GM23338 (cell line): ENCODE data around the gene TNMD. TPM values are rescaled to one million over a fixed set of nuclear protein-coding genes. Genes with fewer than 3 reads are reported as not detected.

Experiments
- ATAC-seq: fragments of 200-7000 bp; cut with Tn5 transposase; 3 replicates; pipeline ENCODE4 v1.9.1; 2020
- DNase-seq: peaks from one replicate; pipeline ENCODE4 v3.0.0-alpha.2; 2015; ENCODE audit warnings: low spot score
- H2AFZ ChIP-seq: fragments of 200-600 bp; sonication (generic); 2 replicates; pipeline ENCODE4 v1.8.0; 2016; ENCODE audit warnings: antibody characterized with exemption, mild to moderate bottlenecking, moderate library complexity
- H3F3A ChIP-seq: fragments of 200-600 bp; sonication (generic); replicated peaks from 2 replicates; pipeline ENCODE4 v1.8.0; 2017; ENCODE audit warnings: antibody characterized with exemption, mixed run types, low read depth
- H3K27ac ChIP-seq: fragments of 200-600 bp; sonication (generic); 2 replicates; pipeline ENCODE4 v1.6.1; 2016; ENCODE audit warnings: low read depth
- H3K27me3 ChIP-seq: fragments of 200-600 bp; sonication (generic); 2 replicates; pipeline ENCODE4 v1.8.0; 2016; ENCODE audit warnings: mild to moderate bottlenecking, mixed run types, moderate library complexity; ENCODE audit not compliant: insufficient read depth
- H3K36me3 ChIP-seq: fragments of 200-600 bp; sonication (generic); 2 replicates; pipeline ENCODE4 v1.8.0; 2016; ENCODE audit warnings: mild to moderate bottlenecking; ENCODE audit not compliant: insufficient read depth
- H3K4me1 ChIP-seq: fragments of 200-600 bp; sonication (generic); 2 replicates; pipeline ENCODE4 v1.8.0; 2016; ENCODE audit warnings: mild to moderate bottlenecking, moderate library complexity; ENCODE audit not compliant: insufficient read depth
- H3K4me2 ChIP-seq: fragments of 200-600 bp; sonication (generic); 2 replicates; pipeline ENCODE4 v1.7.1; 2017; ENCODE audit warnings: mixed run types
- H3K4me3 ChIP-seq: fragments of 200-600 bp; sonication (generic); 2 replicates; pipeline ENCODE4 v1.6.1; 2016; ENCODE audit warnings: mixed run types
- H3K79me2 ChIP-seq: fragments of 200-600 bp; sonication (generic); replicated peaks from 2 replicates; pipeline ENCODE4 v1.8.0; 2017; ENCODE audit warnings: mild to moderate bottlenecking; ENCODE audit not compliant: insufficient read depth
- H3K9me2 ChIP-seq: fragments of 200-600 bp; sonication (generic); 2 replicates; pipeline ENCODE4 v1.8.0; 2017; ENCODE audit not compliant: insufficient read depth
- H4K20me1 ChIP-seq: fragments of 200-600 bp; sonication (generic); replicated peaks from 2 replicates; pipeline ENCODE4 v1.8.0; 2017; ENCODE audit warnings: mild to moderate bottlenecking; ENCODE audit not compliant: insufficient read depth
- H3K27ac Mint-ChIP-seq: 2 replicates; pipeline ENCODE4 v1.8.0; 2020; ENCODE audit warnings: inconsistent platforms, mild to moderate bottlenecking, moderate library complexity, mixed read lengths
- H3K27me3 Mint-ChIP-seq: 3 replicates; pipeline ENCODE4 v1.8.0; 2022; ENCODE audit warnings: low read depth, mild to moderate bottlenecking, moderate library complexity, mixed read lengths, inconsistent platforms; ENCODE audit not compliant: insufficient read depth, poor library complexity
- H3K36me3 Mint-ChIP-seq: 3 replicates; pipeline ENCODE4 v1.8.0; 2021; ENCODE audit warnings: low read depth, mild to moderate bottlenecking, inconsistent platforms, moderate library complexity, mixed read lengths
- H3K4me1 Mint-ChIP-seq: 3 replicates; pipeline ENCODE4 v1.8.0; 2020; ENCODE audit warnings: mild to moderate bottlenecking, inconsistent platforms, mixed read lengths
- H3K4me3 Mint-ChIP-seq: 3 replicates; pipeline ENCODE4 v1.8.0; 2021; ENCODE audit warnings: moderate library complexity, mild to moderate bottlenecking, inconsistent platforms, mixed read lengths
- H3K9me3 Mint-ChIP-seq: 3 replicates; pipeline ENCODE4 v1.8.0; 2020; ENCODE audit warnings: moderate library complexity, mild to moderate bottlenecking, inconsistent platforms, mixed read lengths
- EZH2 ChIP-seq: fragments of 200-600 bp; sonication (generic); IDR thresholded peaks from one replicate; pipeline ENCODE4 v1.8.0; 2017; ENCODE audit warnings: antibody characterized with exemption, mild to moderate bottlenecking, low read depth; ENCODE audit not compliant: unreplicated experiment
- EZH2phosphoT487 ChIP-seq: fragments of 200-600 bp; sonication (generic); IDR thresholded peaks from one replicate; pipeline ENCODE4 v1.8.1; 2018; ENCODE audit warnings: antibody characterized with exemption; ENCODE audit not compliant: unreplicated experiment
- JUNB ChIP-seq: IDR thresholded peaks from one replicate; pipeline ENCODE4 v1.6.1; 2016; ENCODE audit warnings: antibody characterized with exemption; ENCODE audit not compliant: unreplicated experiment
- NANOG ChIP-seq: IDR thresholded peaks from 2 replicates; pipeline ENCODE4 v1.6.1; 2016; ENCODE audit warnings: antibody characterized with exemption, borderline replicate concordance
- STAT1 ChIP-seq: IDR thresholded peaks from one replicate; pipeline ENCODE4 v1.6.1; 2016; ENCODE audit warnings: antibody characterized with exemption; ENCODE audit not compliant: unreplicated experiment
- ZNF114 ChIP-seq: fragments of 250-450 bp; sonication (Bioruptor Pico); IDR thresholded peaks from 2 replicates; pipeline ENCODE4 v1.5.0; 2020; ENCODE audit warnings: mild to moderate bottlenecking, moderate library complexity
- polyA plus RNA-seq: library from polyadenylated mRNA; unstranded; fragments of >200 nt; fragmentation: Nextera tagmentation; extraction: Ambion mirVana; gene quantifications from 2 replicates; pipeline ENCODE4 v1.2.1, GENCODE V29; 2016
- total RNA-seq: library from RNA; depleted of rRNA; stranded (reverse); fragments of >200 nt; shearing (Covaris generic); gene quantifications from 2 replicates; pipeline ENCODE4 v1.2.3, GENCODE V29; 2014
- TF ChIP-seq, protein P1 (sequence below): IDR thresholded peaks from one replicate; pipeline ENCODE4 v1.6.1; 2018; ENCODE audit warnings: antibody characterized with exemption; ENCODE audit not compliant: unreplicated experiment
- TF ChIP-seq, protein P2 (sequence below): fragments of 250-450 bp; sonication (Bioruptor Pico); IDR thresholded peaks from 2 replicates; pipeline ENCODE4 v1.5.0; 2020; ENCODE audit warnings: mild to moderate bottlenecking, moderate library complexity
- TF ChIP-seq, protein P3 (sequence below): IDR thresholded peaks from 2 replicates; pipeline ENCODE4 v1.6.1; 2016; ENCODE audit warnings: antibody characterized with exemption
- TF ChIP-seq, protein P4 (sequence below), 2 experiments: fragments of 200-600 bp in 1 of 2; sonication (generic) in 1 of 2; conservative IDR thresholded peaks; 2 replicates each; pipeline versions ENCODE4 v1.5.1 to v1.6.1; 2016 to 2017; ENCODE audit warnings: antibody characterized with exemption in 2 of 2, low read depth in 2 of 2, mild to moderate bottlenecking in 2 of 2, moderate library complexity in 1 of 2

Gene TNMD
- total and polyA plus RNA-seq, 2 experiments from 2014 or later = 4.4 to 4.8 TPM

DNA sequence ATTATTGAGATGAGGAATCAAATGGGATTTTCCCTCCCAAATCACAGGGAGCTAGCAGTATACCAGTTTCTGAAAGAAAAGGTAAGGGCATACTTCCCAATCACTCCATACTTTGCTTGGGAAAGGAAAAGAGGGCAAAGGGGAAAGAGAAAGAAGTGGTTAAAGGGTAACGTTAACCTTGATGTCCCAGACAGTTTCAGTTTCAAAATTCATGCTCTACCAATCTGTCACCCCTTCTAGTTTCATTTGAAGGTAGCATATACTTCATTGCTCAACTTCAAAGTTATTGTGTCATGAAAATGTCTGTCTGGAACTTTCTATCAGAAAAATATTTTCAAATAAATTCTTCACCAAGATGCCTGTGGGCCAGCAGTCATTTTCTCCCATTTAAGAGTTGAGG lies 16.0 kb downstream of the TNMD start:
- no peak overlapping the region for H3K4me3 ChIP-seq
- no peak for ATAC-seq
- Mint-ChIP-seq H3K4me3 (no peak overlapping the region), H3K4me1 (peaks cover 25% of the 10 kb centered on the region), H3K27me3 (no peaks in the 10 kb centered on the region), H3K9me3 (no peaks in the 10 kb centered on the region), H3K27ac (no peak overlapping the region), H3K36me3 (no peaks in the 10 kb centered on the region)
- no peaks in the 10 kb centered on the region for H3K9me2 ChIP-seq
- H3K27ac ChIP-seq = no peak overlapping the region
- TF ChIP-seq, protein P1, sequence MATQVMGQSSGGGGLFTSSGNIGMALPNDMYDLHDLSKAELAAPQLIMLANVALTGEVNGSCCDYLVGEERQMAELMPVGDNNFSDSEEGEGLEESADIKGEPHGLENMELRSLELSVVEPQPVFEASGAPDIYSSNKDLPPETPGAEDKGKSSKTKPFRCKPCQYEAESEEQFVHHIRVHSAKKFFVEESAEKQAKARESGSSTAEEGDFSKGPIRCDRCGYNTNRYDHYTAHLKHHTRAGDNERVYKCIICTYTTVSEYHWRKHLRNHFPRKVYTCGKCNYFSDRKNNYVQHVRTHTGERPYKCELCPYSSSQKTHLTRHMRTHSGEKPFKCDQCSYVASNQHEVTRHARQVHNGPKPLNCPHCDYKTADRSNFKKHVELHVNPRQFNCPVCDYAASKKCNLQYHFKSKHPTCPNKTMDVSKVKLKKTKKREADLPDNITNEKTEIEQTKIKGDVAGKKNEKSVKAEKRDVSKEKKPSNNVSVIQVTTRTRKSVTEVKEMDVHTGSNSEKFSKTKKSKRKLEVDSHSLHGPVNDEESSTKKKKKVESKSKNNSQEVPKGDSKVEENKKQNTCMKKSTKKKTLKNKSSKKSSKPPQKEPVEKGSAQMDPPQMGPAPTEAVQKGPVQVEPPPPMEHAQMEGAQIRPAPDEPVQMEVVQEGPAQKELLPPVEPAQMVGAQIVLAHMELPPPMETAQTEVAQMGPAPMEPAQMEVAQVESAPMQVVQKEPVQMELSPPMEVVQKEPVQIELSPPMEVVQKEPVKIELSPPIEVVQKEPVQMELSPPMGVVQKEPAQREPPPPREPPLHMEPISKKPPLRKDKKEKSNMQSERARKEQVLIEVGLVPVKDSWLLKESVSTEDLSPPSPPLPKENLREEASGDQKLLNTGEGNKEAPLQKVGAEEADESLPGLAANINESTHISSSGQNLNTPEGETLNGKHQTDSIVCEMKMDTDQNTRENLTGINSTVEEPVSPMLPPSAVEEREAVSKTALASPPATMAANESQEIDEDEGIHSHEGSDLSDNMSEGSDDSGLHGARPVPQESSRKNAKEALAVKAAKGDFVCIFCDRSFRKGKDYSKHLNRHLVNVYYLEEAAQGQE = no peak
- no peak for TF ChIP-seq STAT1
- TF ChIP-seq, protein P2, sequence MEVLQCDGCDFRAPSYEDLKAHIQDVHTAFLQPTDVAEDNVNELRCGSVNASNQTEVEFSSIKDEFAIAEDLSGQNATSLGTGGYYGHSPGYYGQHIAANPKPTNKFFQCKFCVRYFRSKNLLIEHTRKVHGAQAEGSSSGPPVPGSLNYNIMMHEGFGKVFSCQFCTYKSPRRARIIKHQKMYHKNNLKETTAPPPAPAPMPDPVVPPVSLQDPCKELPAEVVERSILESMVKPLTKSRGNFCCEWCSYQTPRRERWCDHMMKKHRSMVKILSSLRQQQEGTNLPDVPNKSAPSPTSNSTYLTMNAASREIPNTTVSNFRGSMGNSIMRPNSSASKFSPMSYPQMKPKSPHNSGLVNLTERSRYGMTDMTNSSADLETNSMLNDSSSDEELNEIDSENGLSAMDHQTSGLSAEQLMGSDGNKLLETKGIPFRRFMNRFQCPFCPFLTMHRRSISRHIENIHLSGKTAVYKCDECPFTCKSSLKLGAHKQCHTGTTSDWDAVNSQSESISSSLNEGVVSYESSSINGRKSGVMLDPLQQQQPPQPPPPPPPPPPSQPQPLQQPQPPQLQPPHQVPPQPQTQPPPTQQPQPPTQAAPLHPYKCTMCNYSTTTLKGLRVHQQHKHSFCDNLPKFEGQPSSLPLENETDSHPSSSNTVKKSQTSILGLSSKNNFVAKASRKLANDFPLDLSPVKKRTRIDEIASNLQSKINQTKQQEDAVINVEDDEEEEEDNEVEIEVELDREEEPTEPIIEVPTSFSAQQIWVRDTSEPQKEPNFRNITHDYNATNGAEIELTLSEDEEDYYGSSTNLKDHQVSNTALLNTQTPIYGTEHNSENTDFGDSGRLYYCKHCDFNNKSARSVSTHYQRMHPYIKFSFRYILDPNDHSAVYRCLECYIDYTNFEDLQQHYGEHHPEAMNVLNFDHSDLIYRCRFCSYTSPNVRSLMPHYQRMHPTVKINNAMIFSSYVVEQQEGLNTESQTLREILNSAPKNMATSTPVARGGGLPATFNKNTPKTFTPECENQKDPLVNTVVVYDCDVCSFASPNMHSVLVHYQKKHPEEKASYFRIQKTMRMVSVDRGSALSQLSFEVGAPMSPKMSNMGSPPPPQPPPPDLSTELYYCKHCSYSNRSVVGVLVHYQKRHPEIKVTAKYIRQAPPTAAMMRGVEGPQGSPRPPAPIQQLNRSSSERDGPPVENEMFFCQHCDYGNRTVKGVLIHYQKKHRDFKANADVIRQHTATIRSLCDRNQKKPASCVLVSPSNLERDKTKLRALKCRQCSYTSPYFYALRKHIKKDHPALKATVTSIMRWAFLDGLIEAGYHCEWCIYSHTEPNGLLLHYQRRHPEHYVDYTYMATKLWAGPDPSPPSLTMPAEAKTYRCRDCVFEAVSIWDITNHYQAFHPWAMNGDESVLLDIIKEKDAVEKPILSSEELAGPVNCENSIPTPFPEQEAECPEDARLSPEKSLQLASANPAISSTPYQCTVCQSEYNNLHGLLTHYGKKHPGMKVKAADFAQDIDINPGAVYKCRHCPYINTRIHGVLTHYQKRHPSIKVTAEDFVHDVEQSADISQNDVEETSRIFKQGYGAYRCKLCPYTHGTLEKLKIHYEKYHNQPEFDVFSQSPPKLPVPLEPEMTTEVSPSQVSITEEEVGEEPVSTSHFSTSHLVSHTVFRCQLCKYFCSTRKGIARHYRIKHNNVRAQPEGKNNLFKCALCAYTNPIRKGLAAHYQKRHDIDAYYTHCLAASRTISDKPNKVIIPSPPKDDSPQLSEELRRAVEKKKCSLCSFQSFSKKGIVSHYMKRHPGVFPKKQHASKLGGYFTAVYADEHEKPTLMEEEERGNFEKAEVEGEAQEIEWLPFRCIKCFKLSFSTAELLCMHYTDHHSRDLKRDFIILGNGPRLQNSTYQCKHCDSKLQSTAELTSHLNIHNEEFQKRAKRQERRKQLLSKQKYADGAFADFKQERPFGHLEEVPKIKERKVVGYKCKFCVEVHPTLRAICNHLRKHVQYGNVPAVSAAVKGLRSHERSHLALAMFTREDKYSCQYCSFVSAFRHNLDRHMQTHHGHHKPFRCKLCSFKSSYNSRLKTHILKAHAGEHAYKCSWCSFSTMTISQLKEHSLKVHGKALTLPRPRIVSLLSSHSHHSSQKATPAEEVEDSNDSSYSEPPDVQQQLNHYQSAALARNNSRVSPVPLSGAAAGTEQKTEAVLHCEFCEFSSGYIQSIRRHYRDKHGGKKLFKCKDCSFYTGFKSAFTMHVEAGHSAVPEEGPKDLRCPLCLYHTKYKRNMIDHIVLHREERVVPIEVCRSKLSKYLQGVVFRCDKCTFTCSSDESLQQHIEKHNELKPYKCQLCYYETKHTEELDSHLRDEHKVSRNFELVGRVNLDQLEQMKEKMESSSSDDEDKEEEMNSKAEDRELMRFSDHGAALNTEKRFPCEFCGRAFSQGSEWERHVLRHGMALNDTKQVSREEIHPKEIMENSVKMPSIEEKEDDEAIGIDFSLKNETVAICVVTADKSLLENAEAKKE (CRISPR knock-in tag) = no peak
- TF ChIP-seq NANOG = no peak
- TF ChIP-seq, protein P3, sequence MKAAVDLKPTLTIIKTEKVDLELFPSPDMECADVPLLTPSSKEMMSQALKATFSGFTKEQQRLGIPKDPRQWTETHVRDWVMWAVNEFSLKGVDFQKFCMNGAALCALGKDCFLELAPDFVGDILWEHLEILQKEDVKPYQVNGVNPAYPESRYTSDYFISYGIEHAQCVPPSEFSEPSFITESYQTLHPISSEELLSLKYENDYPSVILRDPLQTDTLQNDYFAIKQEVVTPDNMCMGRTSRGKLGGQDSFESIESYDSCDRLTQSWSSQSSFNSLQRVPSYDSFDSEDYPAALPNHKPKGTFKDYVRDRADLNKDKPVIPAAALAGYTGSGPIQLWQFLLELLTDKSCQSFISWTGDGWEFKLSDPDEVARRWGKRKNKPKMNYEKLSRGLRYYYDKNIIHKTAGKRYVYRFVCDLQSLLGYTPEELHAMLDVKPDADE = no peak
- TF ChIP-seq, protein P4, sequence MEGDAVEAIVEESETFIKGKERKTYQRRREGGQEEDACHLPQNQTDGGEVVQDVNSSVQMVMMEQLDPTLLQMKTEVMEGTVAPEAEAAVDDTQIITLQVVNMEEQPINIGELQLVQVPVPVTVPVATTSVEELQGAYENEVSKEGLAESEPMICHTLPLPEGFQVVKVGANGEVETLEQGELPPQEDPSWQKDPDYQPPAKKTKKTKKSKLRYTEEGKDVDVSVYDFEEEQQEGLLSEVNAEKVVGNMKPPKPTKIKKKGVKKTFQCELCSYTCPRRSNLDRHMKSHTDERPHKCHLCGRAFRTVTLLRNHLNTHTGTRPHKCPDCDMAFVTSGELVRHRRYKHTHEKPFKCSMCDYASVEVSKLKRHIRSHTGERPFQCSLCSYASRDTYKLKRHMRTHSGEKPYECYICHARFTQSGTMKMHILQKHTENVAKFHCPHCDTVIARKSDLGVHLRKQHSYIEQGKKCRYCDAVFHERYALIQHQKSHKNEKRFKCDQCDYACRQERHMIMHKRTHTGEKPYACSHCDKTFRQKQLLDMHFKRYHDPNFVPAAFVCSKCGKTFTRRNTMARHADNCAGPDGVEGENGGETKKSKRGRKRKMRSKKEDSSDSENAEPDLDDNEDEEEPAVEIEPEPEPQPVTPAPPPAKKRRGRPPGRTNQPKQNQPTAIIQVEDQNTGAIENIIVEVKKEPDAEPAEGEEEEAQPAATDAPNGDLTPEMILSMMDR (conservative IDR thresholded peaks at IDR 0.05; ENCODE audit: low read depth in 2 of 2) = no peak
- no peak for TF ChIP-seq EZH2
- no peak for TF ChIP-seq EZH2phosphoT487
- TF ChIP-seq ZNF114 (CRISPR knock-in tag) = no peak
- TF ChIP-seq JUNB = no peak
- no peaks in the 10 kb centered on the region for H3K79me2 ChIP-seq
- no peak for DNase-seq
- no peaks in the 10 kb centered on the region for H3K36me3 ChIP-seq
- H2AFZ ChIP-seq = no peak overlapping the region
- H3K4me1 ChIP-seq = peaks cover 12% of the 10 kb centered on the region; the same call in 1 of the 2 replicates
- no peak overlapping the region for H3K4me2 ChIP-seq
- no peaks in the 10 kb centered on the region for H3F3A ChIP-seq
- H3K27me3 ChIP-seq = no peaks in the 10 kb centered on the region
- H4K20me1 ChIP-seq = no peaks in the 10 kb centered on the region
